Measurements from ENCODE around the gene MAGEC3.

The MAGEC3 gene

GRCh38 chrX:141945426-141945825 lies 107.3 kb downstream of the MAGEC3 start:
- DNase-seq (ENCODE audit: low read depth) = no peak

GRCh38 chrX:141947350-141947749 lies 109.2 kb downstream of the MAGEC3 start:
- DNase-seq (ENCODE audit: low read depth) = no peak

Data from iris pigment epithelial cell (primary cell).